HepG2 (cell line): ENCODE results near the gene MAT2A. TPM values are rescaled to one million over a fixed set of nuclear protein-coding genes. Genes with fewer than 3 reads are reported as not detected.

ENCODE experiments used
- ADNP ChIP-seq: sonication (generic); formaldehyde crosslinking; IDR thresholded peaks from 2 replicates; pipeline ENCODE4 v1.4.0; 2020; ENCODE audit warnings: missing genetic modification reagents
- CEBPG ChIP-seq: IDR thresholded peaks from 2 replicates; pipeline ENCODE4 v1.6.1; 2016
- DPF2 ChIP-seq: sonication (generic); formaldehyde crosslinking; IDR thresholded peaks from 2 replicates; pipeline ENCODE4 v1.4.0; 2020; ENCODE audit warnings: mild to moderate bottlenecking, low read depth, missing genetic modification reagents, borderline replicate concordance
- EEA1 ChIP-seq: sonication (generic); formaldehyde crosslinking; IDR thresholded peaks from 2 replicates; pipeline ENCODE4 v1.5.1; 2020; ENCODE audit warnings: mild to moderate bottlenecking, missing genetic modification reagents, borderline replicate concordance
- GABPA ChIP-seq, 2 experiments: IDR thresholded peaks; 2 replicates each; pipeline ENCODE4 v1.6.1; 2011 to 2016; ENCODE audit warnings: low read depth in 2 of 2, low read length in 1 of 2, missing biosample characterization in 1 of 2, missing genetic modification characterization in 1 of 2
- KLF11 ChIP-seq: IDR thresholded peaks from 2 replicates; pipeline ENCODE4 v1.6.1; 2016; ENCODE audit warnings: missing compliant biosample characterization
- MTF2 ChIP-seq: sonication (generic); formaldehyde crosslinking; IDR thresholded peaks from 2 replicates; pipeline ENCODE4 v1.5.0; 2020; ENCODE audit warnings: missing genetic modification reagents, borderline replicate concordance
- RARG ChIP-seq: sonication (generic); formaldehyde crosslinking; IDR thresholded peaks from 2 replicates; pipeline ENCODE4 v1.4.0; 2020; ENCODE audit warnings: low read depth, mild to moderate bottlenecking, missing genetic modification reagents
- TMF1 ChIP-seq: sonication (generic); formaldehyde crosslinking; IDR thresholded peaks from 2 replicates; pipeline ENCODE4 v1.8.1; 2022; ENCODE audit warnings: low read depth, missing genetic modification reagents
- U2AF2 ChIP-seq: fragments of 200-400 bp; formaldehyde crosslinking; IDR thresholded peaks from 2 replicates; pipeline ENCODE4 v1.6.1; 2017; ENCODE audit warnings: low read depth, mild to moderate bottlenecking, low read length
- YEATS2 ChIP-seq: sonication (generic); formaldehyde crosslinking; IDR thresholded peaks from 2 replicates; pipeline ENCODE4 v1.4.0; 2020; ENCODE audit warnings: missing genetic modification reagents, borderline replicate concordance
- ZNF333 ChIP-seq: sonication (generic); formaldehyde crosslinking; IDR thresholded peaks from 2 replicates; pipeline ENCODE4 v1.4.0; 2020; ENCODE audit warnings: mild to moderate bottlenecking, missing genetic modification reagents, borderline replicate concordance
- ZNF468 ChIP-seq: sonication (generic); formaldehyde crosslinking; IDR thresholded peaks from 2 replicates; pipeline ENCODE4 v1.8.0; 2022; ENCODE audit warnings: mild to moderate bottlenecking, moderate library complexity, missing genetic modification reagents
- ZNF709 ChIP-seq: sonication (generic); formaldehyde crosslinking; IDR thresholded peaks from 2 replicates; pipeline ENCODE4 v1.5.0; 2020; ENCODE audit warnings: mild to moderate bottlenecking, missing genetic modification reagents
- polyA plus RNA-seq, 8 experiments: library from polyadenylated mRNA; depleted of rRNA in 3 of 8; stranded (reverse) in 7 of 8; unstranded in 1 of 8; fragments of >200 nt; fragmentation: Illumina TruSeq in 4 of 8; extraction: Trizol in 4 of 8; gene quantifications; 2 replicates each; pipeline versions ENCODE4 v1.2.1 to v1.2.3, GENCODE V29; 2011 to 2016; ENCODE audit warnings: low read depth in 4 of 8, missing spikeins in 1 of 8, mixed read lengths in 1 of 8; ENCODE audit not compliant: insufficient read depth in 1 of 8
- total RNA-seq, 5 experiments: library from RNA; depleted of rRNA; stranded (reverse); fragments of >200 nt; fragmentation: Illumina TruSeq; extraction: Trizol; gene quantifications; 2 replicates each; pipeline ENCODE4 v1.2.3, GENCODE V29; 2016; ENCODE audit warnings: low read depth in 1 of 5
- TF ChIP-seq, protein P1 (sequence below): sonication (generic); formaldehyde crosslinking; IDR thresholded peaks from 2 replicates; pipeline ENCODE4 v1.5.1; 2020; ENCODE audit warnings: mild to moderate bottlenecking, missing genetic modification reagents, moderate library complexity
- TF ChIP-seq, protein P2 (sequence below): sonication (generic); formaldehyde crosslinking; IDR thresholded peaks from one replicate; pipeline ENCODE4 v1.5.1; 2020; ENCODE audit warnings: mild to moderate bottlenecking, missing genetic modification reagents; ENCODE audit errors: not compliant biosample characterization

Gene MAT2A
- total and polyA plus RNA-seq, 2 of the 13 experiments (the other 11 are each of a cell fraction or from before 2014, with no cell fraction given), result 155 to 331 TPM

DNA sequence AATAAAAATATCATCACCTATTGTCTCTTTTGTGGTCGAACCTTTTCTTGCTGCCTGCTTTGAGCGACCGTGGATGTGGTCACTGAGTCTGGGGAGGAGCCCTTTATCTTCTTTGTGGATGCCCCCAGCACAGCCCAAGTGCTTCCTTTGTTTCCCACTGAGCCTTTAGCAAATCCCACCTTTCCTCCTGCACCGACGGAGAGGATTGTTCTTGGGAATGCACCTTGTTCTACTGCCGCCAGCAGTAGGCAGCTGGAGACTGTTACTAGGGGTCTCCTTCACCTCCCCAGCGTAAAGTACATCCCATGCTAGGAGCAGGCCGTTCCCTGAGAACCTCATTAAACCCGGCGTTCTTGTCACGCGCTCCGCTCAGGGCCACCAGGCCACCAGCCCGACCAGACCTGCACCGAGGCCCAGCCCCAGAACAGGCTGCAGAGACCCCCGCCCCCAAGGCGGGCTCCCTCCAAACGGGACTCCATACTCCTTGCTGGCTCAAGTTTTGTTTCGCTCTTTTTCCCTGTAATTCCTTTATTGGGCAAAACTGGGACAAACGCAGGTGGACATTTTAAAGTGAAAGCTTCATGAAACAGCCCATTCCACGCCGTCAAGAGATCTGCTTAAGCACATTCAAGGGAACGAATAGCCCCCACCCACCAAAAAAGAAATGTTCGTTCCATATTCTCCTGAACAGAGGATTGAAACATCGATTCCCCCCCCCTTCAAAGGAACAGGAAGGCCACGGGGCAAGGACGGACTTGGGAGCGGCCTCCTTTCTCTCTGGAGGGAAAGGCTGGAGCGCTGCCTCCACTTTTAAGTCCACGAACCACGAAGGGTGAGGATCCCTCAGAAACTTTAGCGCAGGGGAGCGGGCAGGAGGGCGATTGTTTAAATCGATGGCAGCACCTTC is 1.1 kb upstream of the MAT2A start (continued):
- TF ChIP-seq YEATS2 (CRISPR knock-in tag) (no peak; the same call in 1 of the 2 replicates), TMF1 (peak; percentile 35; the same call in 1 of the 2 replicates), DPF2 (CRISPR knock-in tag) (no peak), MTF2 (CRISPR knock-in tag) (no peak; the same call in 1 of the 2 replicates), RARG (CRISPR knock-in tag) (peak; percentile 56; the same call in 1 of the 2 replicates), KLF11 (CRISPR knock-in tag) (0 out of 2 replicates have a peak, but pooled peaks have one; percentile 31), CEBPG (no peak), U2AF2 (0 out of 2 replicates have a peak, but pooled peaks have one; percentile 47), GABPA (IDR thresholded peaks at IDR 0.05; ENCODE audit: low read depth, low read length) (no peak), GABPA (CRISPR knock-in tag; IDR thresholded peaks at IDR 0.05; ENCODE audit: low read depth) (0 out of 2 replicates have a peak, but pooled peaks have one; percentile 24), ZNF709 (CRISPR knock-in tag) (peak; percentile 6; the same call in 1 of the 2 replicates), EEA1 (CRISPR knock-in tag) (no peak), ZNF468 (CRISPR knock-in tag) (no peak), ADNP (CRISPR knock-in tag) (no peak), ZNF333 (CRISPR knock-in tag) (0 out of 2 replicates have a peak, but pooled peaks have one; percentile 67)
- TF ChIP-seq, protein P1, sequence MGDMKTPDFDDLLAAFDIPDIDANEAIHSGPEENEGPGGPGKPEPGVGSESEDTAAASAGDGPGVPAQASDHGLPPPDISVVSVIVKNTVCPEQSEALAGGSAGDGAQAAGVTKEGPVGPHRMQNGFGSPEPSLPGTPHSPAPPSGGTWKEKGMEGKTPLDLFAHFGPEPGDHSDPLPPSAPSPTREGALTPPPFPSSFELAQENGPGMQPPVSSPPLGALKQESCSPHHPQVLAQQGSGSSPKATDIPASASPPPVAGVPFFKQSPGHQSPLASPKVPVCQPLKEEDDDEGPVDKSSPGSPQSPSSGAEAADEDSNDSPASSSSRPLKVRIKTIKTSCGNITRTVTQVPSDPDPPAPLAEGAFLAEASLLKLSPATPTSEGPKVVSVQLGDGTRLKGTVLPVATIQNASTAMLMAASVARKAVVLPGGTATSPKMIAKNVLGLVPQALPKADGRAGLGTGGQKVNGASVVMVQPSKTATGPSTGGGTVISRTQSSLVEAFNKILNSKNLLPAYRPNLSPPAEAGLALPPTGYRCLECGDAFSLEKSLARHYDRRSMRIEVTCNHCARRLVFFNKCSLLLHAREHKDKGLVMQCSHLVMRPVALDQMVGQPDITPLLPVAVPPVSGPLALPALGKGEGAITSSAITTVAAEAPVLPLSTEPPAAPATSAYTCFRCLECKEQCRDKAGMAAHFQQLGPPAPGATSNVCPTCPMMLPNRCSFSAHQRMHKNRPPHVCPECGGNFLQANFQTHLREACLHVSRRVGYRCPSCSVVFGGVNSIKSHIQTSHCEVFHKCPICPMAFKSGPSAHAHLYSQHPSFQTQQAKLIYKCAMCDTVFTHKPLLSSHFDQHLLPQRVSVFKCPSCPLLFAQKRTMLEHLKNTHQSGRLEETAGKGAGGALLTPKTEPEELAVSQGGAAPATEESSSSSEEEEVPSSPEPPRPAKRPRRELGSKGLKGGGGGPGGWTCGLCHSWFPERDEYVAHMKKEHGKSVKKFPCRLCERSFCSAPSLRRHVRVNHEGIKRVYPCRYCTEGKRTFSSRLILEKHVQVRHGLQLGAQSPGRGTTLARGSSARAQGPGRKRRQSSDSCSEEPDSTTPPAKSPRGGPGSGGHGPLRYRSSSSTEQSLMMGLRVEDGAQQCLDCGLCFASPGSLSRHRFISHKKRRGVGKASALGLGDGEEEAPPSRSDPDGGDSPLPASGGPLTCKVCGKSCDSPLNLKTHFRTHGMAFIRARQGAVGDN (CRISPR knock-in tag), result peak; percentile 52
- TF ChIP-seq, protein P2, sequence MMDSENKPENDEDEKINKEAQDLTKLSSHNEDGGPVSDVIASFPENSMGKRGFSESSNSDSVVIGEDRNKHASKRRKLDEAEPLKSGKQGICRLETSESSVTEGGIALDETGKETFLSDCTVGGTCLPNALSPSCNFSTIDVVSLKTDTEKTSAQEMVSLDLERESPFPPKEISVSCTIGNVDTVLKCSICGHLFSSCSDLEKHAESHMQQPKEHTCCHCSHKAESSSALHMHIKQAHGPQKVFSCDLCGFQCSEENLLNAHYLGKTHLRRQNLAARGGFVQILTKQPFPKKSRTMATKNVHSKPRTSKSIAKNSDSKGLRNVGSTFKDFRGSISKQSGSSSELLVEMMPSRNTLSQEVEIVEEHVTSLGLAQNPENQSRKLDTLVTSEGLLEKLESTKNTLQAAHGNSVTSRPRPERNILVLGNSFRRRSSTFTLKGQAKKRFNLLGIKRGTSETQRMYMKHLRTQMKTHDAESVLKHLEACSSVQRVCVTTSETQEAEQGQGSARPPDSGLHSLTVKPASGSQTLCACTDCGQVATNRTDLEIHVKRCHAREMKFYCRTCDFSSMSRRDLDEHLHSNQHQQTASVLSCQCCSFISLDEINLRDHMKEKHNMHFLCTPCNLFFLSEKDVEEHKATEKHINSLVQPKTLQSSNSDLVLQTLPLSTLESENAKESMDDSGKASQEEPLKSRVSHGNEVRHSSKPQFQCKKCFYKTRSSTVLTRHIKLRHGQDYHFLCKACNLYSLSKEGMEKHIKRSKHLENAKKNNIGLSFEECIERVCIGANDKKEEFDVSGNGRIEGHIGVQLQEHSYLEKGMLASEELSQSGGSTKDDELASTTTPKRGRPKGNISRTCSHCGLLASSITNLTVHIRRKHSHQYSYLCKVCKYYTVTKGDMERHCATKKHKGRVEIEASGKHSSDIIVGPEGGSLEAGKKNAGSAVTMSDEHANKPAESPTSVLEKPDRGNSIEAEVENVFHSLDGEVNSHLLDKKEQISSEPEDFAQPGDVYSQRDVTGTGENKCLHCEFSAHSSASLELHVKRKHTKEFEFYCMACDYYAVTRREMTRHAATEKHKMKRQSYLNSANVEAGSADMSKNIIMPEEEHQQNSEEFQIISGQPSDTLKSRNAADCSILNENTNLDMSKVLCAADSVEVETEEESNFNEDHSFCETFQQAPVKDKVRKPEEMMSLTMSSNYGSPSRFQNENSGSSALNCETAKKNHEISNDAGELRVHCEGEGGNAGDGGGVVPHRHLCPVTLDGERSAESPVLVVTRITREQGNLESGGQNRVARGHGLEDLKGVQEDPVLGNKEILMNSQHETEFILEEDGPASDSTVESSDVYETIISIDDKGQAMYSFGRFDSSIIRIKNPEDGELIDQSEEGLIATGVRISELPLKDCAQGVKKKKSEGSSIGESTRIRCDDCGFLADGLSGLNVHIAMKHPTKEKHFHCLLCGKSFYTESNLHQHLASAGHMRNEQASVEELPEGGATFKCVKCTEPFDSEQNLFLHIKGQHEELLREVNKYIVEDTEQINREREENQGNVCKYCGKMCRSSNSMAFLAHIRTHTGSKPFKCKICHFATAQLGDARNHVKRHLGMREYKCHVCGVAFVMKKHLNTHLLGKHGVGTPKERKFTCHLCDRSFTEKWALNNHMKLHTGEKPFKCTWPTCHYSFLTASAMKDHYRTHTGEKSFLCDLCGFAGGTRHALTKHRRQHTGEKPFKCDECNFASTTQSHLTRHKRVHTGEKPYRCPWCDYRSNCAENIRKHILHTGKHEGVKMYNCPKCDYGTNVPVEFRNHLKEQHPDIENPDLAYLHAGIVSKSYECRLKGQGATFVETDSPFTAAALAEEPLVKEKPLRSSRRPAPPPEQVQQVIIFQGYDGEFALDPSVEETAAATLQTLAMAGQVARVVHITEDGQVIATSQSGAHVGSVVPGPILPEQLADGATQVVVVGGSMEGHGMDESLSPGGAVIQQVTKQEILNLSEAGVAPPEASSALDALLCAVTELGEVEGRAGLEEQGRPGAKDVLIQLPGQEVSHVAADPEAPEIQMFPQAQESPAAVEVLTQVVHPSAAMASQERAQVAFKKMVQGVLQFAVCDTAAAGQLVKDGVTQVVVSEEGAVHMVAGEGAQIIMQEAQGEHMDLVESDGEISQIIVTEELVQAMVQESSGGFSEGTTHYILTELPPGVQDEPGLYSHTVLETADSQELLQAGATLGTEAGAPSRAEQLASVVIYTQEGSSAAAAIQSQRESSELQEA (CRISPR knock-in tag), result no peak
